A673 (cell line): ENCODE data around the gene CCR4. TPM values are rescaled to one million over a fixed set of nuclear protein-coding genes. Genes with fewer than 3 reads are reported as not detected.
"Not testable (repeated sequence)": the region's sequence is repeated elsewhere in the genome, so short reads cannot be mapped to it uniquely, and the experiment has no call there.

Source experiments
- BruUV-seq: library from RNA; stranded (reverse); fragments of 400-500 nt; replicated peaks from 2 replicates; lab custom pipeline; 2021; lab: Mats Ljungman, UMichigan
- CTCF ChIA-PET: fragments of 300-600 bp; sonication (Branson Sonifier 250); formaldehyde crosslinking; loops from one replicate; lab custom pipeline; 2022; ENCODE audit warnings: antibody characterized with exemption; lab: Charles Lee
- POLR2A ChIA-PET: fragments of 300-600 bp; sonication (Branson Sonifier 250); formaldehyde crosslinking; loops from one replicate; lab custom pipeline; 2022; ENCODE audit warnings: antibody characterized with exemption; ENCODE audit not compliant: low non-redundant PET; lab: Charles Lee
- DNase-seq: peaks from one replicate; pipeline ENCODE4 v3.0.0-alpha.2; 2015; ENCODE audit warnings: low spot score
- H3K27ac ChIP-seq: fragments of 200-600 bp; sonication (generic); 2 replicates; pipeline ENCODE4 v1.5.1; 2016; ENCODE audit warnings: mixed run types, low read depth, mild to moderate bottlenecking, mixed read lengths, antibody characterized with exemption, low read length; ENCODE audit not compliant: poor library complexity, severe bottlenecking
- H3K27me3 ChIP-seq: fragments of 200-600 bp; sonication (generic); replicated peaks from 2 replicates; pipeline ENCODE4 v1.6.1; 2017; ENCODE audit warnings: mixed run types, low read depth, mild to moderate bottlenecking, mixed read lengths, antibody characterized with exemption, low read length; ENCODE audit not compliant: insufficient read depth, poor library complexity
- H3K36me3 ChIP-seq: fragments of 200-600 bp; sonication (generic); 2 replicates; pipeline ENCODE4 v1.6.1; 2016; ENCODE audit warnings: mixed run types, mild to moderate bottlenecking, mixed read lengths, antibody characterized with exemption, low read length; ENCODE audit not compliant: insufficient read depth, poor library complexity, severe bottlenecking
- H3K4me1 ChIP-seq: fragments of 200-600 bp; sonication (generic); 2 replicates; pipeline ENCODE4 v1.6.1; 2017; ENCODE audit warnings: mixed run types, mild to moderate bottlenecking, mixed read lengths, antibody characterized with exemption, low read length; ENCODE audit not compliant: insufficient read depth, poor library complexity, severe bottlenecking
- H3K4me3 ChIP-seq: fragments of 200-600 bp; sonication (generic); 2 replicates; pipeline ENCODE4 v1.5.1; 2016; ENCODE audit warnings: low read depth, mixed run types, mild to moderate bottlenecking, mixed read lengths, low read length; ENCODE audit not compliant: poor library complexity, severe bottlenecking
- H3K9me3 ChIP-seq: fragments of 200-600 bp; sonication (generic); 2 replicates; pipeline ENCODE4 v1.6.1; 2016; ENCODE audit warnings: mixed run types, low read depth, mild to moderate bottlenecking, mixed read lengths, antibody characterized with exemption, low read length; ENCODE audit not compliant: poor library complexity, severe bottlenecking
- CTCF ChIP-seq: fragments of 300-800, 200-600 bp; sonication (generic); conservative IDR thresholded peaks from 2 replicates; pipeline ENCODE4 v1.5.1; 2017; ENCODE audit warnings: low read depth, mild to moderate bottlenecking, antibody characterized with exemption, low read length, moderate library complexity, mixed read lengths
- EZH2 ChIP-seq: fragments of 200-600 bp; sonication (generic); IDR thresholded peaks from 2 replicates; pipeline ENCODE4 v1.6.1; 2017; ENCODE audit warnings: borderline replicate concordance, low read depth, mild to moderate bottlenecking, mixed read lengths, antibody characterized with exemption, low read length; ENCODE audit not compliant: poor library complexity, severe bottlenecking
- intact Hi-C: fragments of 100-400 bp; cut with micrococcal nuclease; formaldehyde crosslinking; loops from one replicate; pipeline ENCODE4 v1.10.0; 2022; ENCODE audit not compliant: unreplicated experiment
- total RNA-seq: library from RNA; stranded (reverse); gene quantifications from 2 replicates; pipeline ENCODE4 v1.2.3, GENCODE V29; 2021

CCR4 gene
- total RNA-seq, 1 experiment from 2014 or later: not detected

DNA sequence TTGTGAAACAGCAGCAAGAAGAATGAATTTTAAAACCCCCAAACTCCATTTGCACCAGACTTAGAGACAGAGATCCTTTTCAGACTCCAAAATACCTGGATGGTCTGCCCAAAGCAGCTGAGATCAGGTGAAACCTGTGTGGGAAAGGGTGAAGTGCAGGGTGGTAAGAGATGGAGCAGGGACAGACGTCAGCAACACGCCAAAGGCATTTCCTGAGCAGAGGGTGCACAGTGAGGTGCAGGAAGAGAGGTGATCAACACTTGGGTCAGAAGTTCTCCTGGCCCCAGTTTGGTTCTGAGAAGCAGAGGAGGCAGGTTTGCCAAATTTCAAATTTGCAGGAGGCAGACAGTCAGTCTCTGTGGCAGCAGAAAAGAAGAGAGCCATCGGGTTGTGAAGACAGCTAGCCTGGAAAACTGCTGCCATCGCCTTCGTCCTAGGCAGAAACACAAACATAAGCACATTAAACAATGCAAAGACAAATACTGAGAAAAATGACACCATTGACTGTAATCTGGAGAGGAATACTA is 9.8 kb downstream of the CCR4 start:
- BruUV-seq: no TSS peak
- no peaks in the 10 kb centered on the region for H3K4me1 ChIP-seq
- peaks cover 5% of the 10 kb centered on the region for H3K9me3 ChIP-seq
- H3K27ac ChIP-seq: no peak overlapping the region
- H3K27me3 ChIP-seq: no peaks in the 10 kb centered on the region
- TF ChIP-seq EZH2: no peak
- TF ChIP-seq CTCF: no peak
- no peak overlapping the region for H3K4me3 ChIP-seq
- DNase-seq: no peak
- CTCF ChIA-PET: no interaction called here
- POLR2A ChIA-PET: no interaction called here
- no peaks in the 10 kb centered on the region for H3K36me3 ChIP-seq
- intact Hi-C loops: no loop called here

DNA sequence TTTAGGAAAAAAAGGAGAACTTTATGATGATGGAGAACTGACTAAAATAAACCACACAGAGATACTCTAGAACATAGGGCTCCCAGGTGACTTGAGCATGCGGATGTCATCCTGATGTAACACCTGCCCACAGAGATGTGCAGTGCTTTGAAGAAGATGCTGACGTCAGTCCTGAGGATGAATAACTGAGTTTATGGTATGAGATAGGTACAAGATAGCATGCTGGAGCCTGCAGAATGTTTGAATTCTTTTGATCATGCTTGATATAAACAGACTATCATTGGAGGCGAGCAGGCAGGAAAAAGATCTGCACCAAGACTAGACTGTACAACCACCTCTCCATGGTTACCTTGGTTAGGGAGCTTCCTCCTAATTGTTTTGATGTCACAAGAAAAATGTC is 12.4 kb downstream of the CCR4 start:
- Histone ChIP-seq H3K4me1 (no peaks in the 10 kb centered on the region), H3K27ac (no peak overlapping the region), H3K27me3 (no peaks in the 10 kb centered on the region), H3K9me3 (peaks cover 5% of the 10 kb centered on the region), H3K36me3 (no peaks in the 10 kb centered on the region), H3K4me3 (no peak overlapping the region)
- POLR2A ChIA-PET: no interaction called here
- TF ChIP-seq EZH2: no peak
- no peak for TF ChIP-seq CTCF
- no peak for DNase-seq
- BruUV-seq: no TSS peak
- intact Hi-C loops: no loop called here
- CTCF ChIA-PET: no interaction called here

DNA sequence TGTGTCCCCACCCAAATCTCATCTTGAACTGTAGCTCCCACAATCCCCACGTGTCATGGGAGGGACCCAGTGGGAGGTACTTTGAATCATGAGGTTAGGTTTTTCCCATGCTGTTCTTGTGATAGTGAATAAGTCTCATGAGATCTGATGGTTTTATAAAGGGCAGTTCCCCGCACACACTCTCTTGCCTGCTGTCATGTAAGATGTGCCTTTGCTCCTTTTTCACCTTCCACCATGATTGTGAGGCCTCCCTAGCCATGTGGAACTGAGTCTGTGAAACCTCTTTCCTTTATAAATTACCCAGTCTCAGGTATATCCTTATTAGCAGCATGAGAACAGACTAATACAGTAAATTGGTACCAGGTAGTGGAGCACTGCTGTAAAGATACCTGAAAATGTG is 13.3 kb downstream of the CCR4 start:
- intact Hi-C loops, CTCF ChIA-PET, POLR2A ChIA-PET, H3K4me3 ChIP-seq, BruUV-seq, H3K36me3 ChIP-seq, DNase-seq, H3K9me3 ChIP-seq, H3K4me1 ChIP-seq, H3K27ac ChIP-seq, H3K27me3 ChIP-seq: not testable (repeated sequence)

GRCh38 chr3:32965617-32966213 is 14.3 kb downstream of the CCR4 start:
- H3K36me3 ChIP-seq, H3K27me3 ChIP-seq, CTCF ChIA-PET, H3K27ac ChIP-seq, H3K9me3 ChIP-seq, H3K4me3 ChIP-seq, BruUV-seq, DNase-seq, H3K4me1 ChIP-seq, intact Hi-C loops, POLR2A ChIA-PET: not testable (repeated sequence)

GRCh38 chr3:32966627-32967026 is 15.2 kb downstream of the CCR4 start:
- POLR2A ChIA-PET, H3K27me3 ChIP-seq, H3K27ac ChIP-seq, H3K36me3 ChIP-seq, H3K9me3 ChIP-seq, DNase-seq, H3K4me3 ChIP-seq, intact Hi-C loops, BruUV-seq, CTCF ChIA-PET, H3K4me1 ChIP-seq: not testable (repeated sequence)
